Measurements from ENCODE around the gene SYNE1.

The SYNE1 gene

GRCh38 chr6:152642578-152643375, 5.6 kb upstream of the SYNE1 start:
- DNase-seq (ENCODE audit: low spot score): peak; percentile 24

GRCh38 chr6:152636609-152637295, 410 bp downstream of the SYNE1 start:
- DNase-seq (ENCODE audit: low spot score): peak; percentile 41
- TF ChIP-seq CTCF (IDR thresholded peaks at IDR 0.05; ENCODE audit: borderline replicate concordance, control extremely low read depth, extremely low read depth, insufficient read depth, missing control alignments): no peak
- in situ Hi-C loops (cut with MboI; ENCODE audit: low sequenced_read_pairs, unreplicated experiment): no loop called here

More at GRCh38 chr6:152642578-152643375, 5.6 kb upstream of the SYNE1 start:
- in situ Hi-C loops (cut with MboI; ENCODE audit: low sequenced_read_pairs, unreplicated experiment): no loop called here
- TF ChIP-seq CTCF (IDR thresholded peaks at IDR 0.05; ENCODE audit: borderline replicate concordance, control extremely low read depth, extremely low read depth, insufficient read depth, missing control alignments): peak; percentile 16

GRCh38 chr6:152636021-152636608, 1.0 kb downstream of the SYNE1 start:
- no peak for TF ChIP-seq CTCF (IDR thresholded peaks at IDR 0.05; ENCODE audit: borderline replicate concordance, control extremely low read depth, extremely low read depth, insufficient read depth, missing control alignments)
- DNase-seq (ENCODE audit: low spot score): peak; percentile 30
- in situ Hi-C loops (cut with MboI; ENCODE audit: low sequenced_read_pairs, unreplicated experiment): no loop called here

- no peak for DNase-seq (ENCODE audit: low spot score)
- TF ChIP-seq CTCF (IDR thresholded peaks at IDR 0.05; ENCODE audit: borderline replicate concordance, control extremely low read depth, extremely low read depth, insufficient read depth, missing control alignments): no peak
Measured at GRCh38 chr6:152634773-152635172, 2.4 kb downstream of the SYNE1 start.

GRCh38 chr6:152632121-152632782, 4.9 kb downstream of the SYNE1 start:
- in situ Hi-C loops (cut with MboI; ENCODE audit: low sequenced_read_pairs, unreplicated experiment): no loop called here
- TF ChIP-seq CTCF (IDR thresholded peaks at IDR 0.05; ENCODE audit: borderline replicate concordance, control extremely low read depth, extremely low read depth, insufficient read depth, missing control alignments): no peak
- DNase-seq (ENCODE audit: low spot score): no peak

More at GRCh38 chr6:152634773-152635172, 2.4 kb downstream of the SYNE1 start:
- in situ Hi-C loops (cut with MboI; ENCODE audit: low sequenced_read_pairs, unreplicated experiment): no loop called here

GRCh38 chr6:152631376-152631775, 5.8 kb downstream of the SYNE1 start:
- in situ Hi-C loops (cut with MboI; ENCODE audit: low sequenced_read_pairs, unreplicated experiment): no loop called here
- DNase-seq (ENCODE audit: low spot score): no peak
- TF ChIP-seq CTCF (IDR thresholded peaks at IDR 0.05; ENCODE audit: borderline replicate concordance, control extremely low read depth, extremely low read depth, insufficient read depth, missing control alignments): no peak

Measured in GM13976 (cell line).